ENCODE results near the gene MRM2.

- TF ChIP-seq POLR2AphosphoS2 (IDR thresholded peaks at IDR 0.05; ENCODE audit: low read depth, low read length) (no peak), NRF1 (conservative IDR thresholded peaks at IDR 0.05; ENCODE audit: low read depth, low read length) (no peak), HCFC1 (IDR thresholded peaks at IDR 0.05; ENCODE audit: low read length) (no peak), EP300 (IDR thresholded peaks at IDR 0.05; ENCODE audit: borderline replicate concordance in 1 of 2, control insufficient read depth in 1 of 2, low read depth in 2 of 2, low read length in 2 of 2) (no peak), ZZZ3 (IDR thresholded peaks at IDR 0.05; ENCODE audit: control insufficient read depth, insufficient read length, low read depth) (no peak), ATF7 (IDR thresholded peaks at IDR 0.05; ENCODE audit: low read depth) (no peak), KDM1A (IDR thresholded peaks at IDR 0.05; ENCODE audit: borderline replicate concordance) (no peak), NR2F1 (conservative IDR thresholded peaks at IDR 0.05) (no peak), BRCA1 (IDR thresholded peaks at IDR 0.05; ENCODE audit: low read depth, low read length) (no peak)
These were observed 12.5 kb downstream of the MRM2 start for GRCh38 chr7:2229467-2229866.
